Stimulated activated CD8-positive, alpha-beta memory T cell treated with anti-CD3 and anti-CD28 coated beads, Interleukin-4, amount 100 ng/mL, for 1 hour (primary cell): Measurements from ENCODE around the gene UBE2J2.
A peak's percentile ranks its signal among the peaks of the same experiment; 100 is the strongest.

Experiments used
- DNase-seq, 2 donors: peaks; one replicate each; pipeline ENCODE4 v3.0.0-alpha.2; 2020; ENCODE audit warnings: low read depth in 2 of 2, low spot score in 1 of 2

UBE2J2 gene

GRCh38 chr1:1215080-1215676 is 58.5 kb downstream of the UBE2J2 start:
- DNase-seq: no peak

GRCh38 chr1:1213345-1214265 is 60.0 kb downstream of the UBE2J2 start, which contains the start of gene TNFRSF4:
TNFRSF4 (minus strand) TSS chr1:1214153; CDS start chr1:1214127, 26 bp downstream.
- no peak for DNase-seq

GRCh38 chr1:1212780-1213344 is 60.8 kb downstream of the UBE2J2 start:
- DNase-seq: peak in 1 of 2 donors; percentile 32

GRCh38 chr1:1211541-1212441 is 61.9 kb downstream of the UBE2J2 start:
- no peak for DNase-seq

- no peak for DNase-seq
These were observed 62.7 kb downstream of the UBE2J2 start for GRCh38 chr1:1210726-1211540.

- no peak for DNase-seq
These were observed 64.8 kb downstream of the UBE2J2 start for GRCh38 chr1:1208713-1209433.

GRCh38 chr1:1207571-1207892 is 66.1 kb downstream of the UBE2J2 start:
- no peak for DNase-seq

GRCh38 chr1:1206966-1207531 is 66.6 kb downstream of the UBE2J2 start:
- no peak for DNase-seq

GRCh38 chr1:1206376-1206965 is 67.2 kb downstream of the UBE2J2 start, which contains the start of gene TNFRSF18:
TNFRSF18 (minus strand) TSS chr1:1206592; CDS start chr1:1206571, 21 bp downstream.
- no peak for DNase-seq

- DNase-seq: no peak
These were observed 67.8 kb downstream of the UBE2J2 start for GRCh38 chr1:1205769-1206375.

- DNase-seq: no peak
These were observed 68.5 kb downstream of the UBE2J2 start for GRCh38 chr1:1204998-1205768.

GRCh38 chr1:1204425-1204920 is 69.2 kb downstream of the UBE2J2 start:
- DNase-seq: no peak
